Measurements from ENCODE around the gene NBEA. TPM values are rescaled to one million over a fixed set of nuclear protein-coding genes. Genes with fewer than 3 reads are reported as not detected.
"Not testable (repeated sequence)": the region's sequence is repeated elsewhere in the genome, so short reads cannot be mapped to it uniquely, and the experiment has no call there.

The NBEA gene
- total RNA-seq, 1 experiment from 2014 or later, result 4.1 TPM

DNA sequence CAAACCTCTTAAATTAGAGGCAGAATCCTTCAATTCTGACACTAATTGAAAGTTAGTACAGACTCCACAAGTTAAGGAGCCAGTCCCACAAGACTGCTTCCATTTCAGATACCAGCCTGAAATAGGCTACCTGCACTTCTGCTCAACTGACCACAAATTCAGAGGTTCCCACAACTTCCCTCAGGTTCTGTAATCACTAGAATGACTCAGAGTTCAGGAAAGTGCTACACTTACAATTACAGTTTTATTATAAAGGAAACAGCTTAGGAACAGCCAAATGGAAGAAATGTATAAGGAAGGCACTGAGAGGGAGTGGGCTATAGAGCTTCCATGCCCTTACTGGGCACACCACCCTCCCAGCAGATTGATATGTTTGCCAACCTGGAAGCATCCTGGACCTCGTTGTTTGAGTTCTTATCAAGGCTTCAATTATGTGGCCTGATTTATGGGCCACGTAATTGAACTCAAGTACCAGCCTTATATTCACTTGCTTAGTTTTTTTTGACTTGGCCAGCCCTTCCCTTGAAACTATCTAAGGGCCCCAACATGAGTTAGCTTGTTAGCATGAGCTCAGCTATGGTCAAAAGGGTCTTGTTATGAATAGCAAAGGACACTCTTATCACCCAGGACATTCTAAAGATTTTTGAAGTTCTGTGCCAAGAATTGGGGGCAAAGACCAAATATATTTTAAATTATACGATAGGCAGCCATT lies 25.9 kb downstream of the NBEA start (continued):
- TF ChIP-seq, protein P1, sequence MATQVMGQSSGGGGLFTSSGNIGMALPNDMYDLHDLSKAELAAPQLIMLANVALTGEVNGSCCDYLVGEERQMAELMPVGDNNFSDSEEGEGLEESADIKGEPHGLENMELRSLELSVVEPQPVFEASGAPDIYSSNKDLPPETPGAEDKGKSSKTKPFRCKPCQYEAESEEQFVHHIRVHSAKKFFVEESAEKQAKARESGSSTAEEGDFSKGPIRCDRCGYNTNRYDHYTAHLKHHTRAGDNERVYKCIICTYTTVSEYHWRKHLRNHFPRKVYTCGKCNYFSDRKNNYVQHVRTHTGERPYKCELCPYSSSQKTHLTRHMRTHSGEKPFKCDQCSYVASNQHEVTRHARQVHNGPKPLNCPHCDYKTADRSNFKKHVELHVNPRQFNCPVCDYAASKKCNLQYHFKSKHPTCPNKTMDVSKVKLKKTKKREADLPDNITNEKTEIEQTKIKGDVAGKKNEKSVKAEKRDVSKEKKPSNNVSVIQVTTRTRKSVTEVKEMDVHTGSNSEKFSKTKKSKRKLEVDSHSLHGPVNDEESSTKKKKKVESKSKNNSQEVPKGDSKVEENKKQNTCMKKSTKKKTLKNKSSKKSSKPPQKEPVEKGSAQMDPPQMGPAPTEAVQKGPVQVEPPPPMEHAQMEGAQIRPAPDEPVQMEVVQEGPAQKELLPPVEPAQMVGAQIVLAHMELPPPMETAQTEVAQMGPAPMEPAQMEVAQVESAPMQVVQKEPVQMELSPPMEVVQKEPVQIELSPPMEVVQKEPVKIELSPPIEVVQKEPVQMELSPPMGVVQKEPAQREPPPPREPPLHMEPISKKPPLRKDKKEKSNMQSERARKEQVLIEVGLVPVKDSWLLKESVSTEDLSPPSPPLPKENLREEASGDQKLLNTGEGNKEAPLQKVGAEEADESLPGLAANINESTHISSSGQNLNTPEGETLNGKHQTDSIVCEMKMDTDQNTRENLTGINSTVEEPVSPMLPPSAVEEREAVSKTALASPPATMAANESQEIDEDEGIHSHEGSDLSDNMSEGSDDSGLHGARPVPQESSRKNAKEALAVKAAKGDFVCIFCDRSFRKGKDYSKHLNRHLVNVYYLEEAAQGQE (IDR thresholded peaks at IDR 0.05; ENCODE audit: low read depth), result no peak
- TF ChIP-seq TCF7L2 (IDR thresholded peaks at IDR 0.05; ENCODE audit: borderline replicate concordance, extremely low read depth, insufficient read depth, insufficient read length) (no peak), ZBTB33 (IDR thresholded peaks at IDR 0.05; ENCODE audit: extremely low read depth, insufficient replicate concordance, low read length) (no peak), ELF1 (IDR thresholded peaks at IDR 0.05; ENCODE audit: borderline replicate concordance, low read depth) (no peak), SRF (IDR thresholded peaks at IDR 0.05; ENCODE audit: low read depth) (no peak), ZFX (IDR thresholded peaks at IDR 0.05) (no peak)
- TF ChIP-seq, protein P2, sequence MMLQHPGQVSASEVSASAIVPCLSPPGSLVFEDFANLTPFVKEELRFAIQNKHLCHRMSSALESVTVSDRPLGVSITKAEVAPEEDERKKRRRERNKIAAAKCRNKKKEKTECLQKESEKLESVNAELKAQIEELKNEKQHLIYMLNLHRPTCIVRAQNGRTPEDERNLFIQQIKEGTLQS (IDR thresholded peaks at IDR 0.05), result no peak

DNA sequence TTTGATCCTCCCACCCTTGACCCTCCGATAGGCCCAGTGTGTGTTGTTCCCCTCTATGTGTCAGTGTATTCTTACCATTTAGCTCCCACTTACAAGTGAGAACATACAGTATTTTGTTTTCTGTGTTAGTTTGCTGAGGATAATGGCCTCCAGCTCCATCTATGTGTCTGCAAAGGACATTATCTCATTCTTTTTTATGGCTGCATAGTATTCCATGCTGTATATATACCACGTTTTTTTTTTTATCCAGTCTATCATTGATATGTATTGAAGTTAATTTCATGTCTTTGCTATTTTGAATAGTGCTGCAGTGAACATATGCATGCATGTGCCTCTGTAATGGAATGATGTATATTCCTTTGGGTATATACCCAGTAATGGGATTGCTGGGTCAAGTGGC lies 27.5 kb downstream of the NBEA start:
- H3K4me3 ChIP-seq (replicated peaks in 1 of 2; ENCODE audit: low read depth in 1 of 2, low read length in 2 of 2); H3K36me3 ChIP-seq (ENCODE audit: control insufficient read depth in 1 of 2, insufficient read depth in 2 of 2, low read length in 2 of 2); H3K9ac ChIP-seq (ENCODE audit: low read length); intact Hi-C loops (cut with micrococcal nuclease); H2AFZ ChIP-seq (ENCODE audit: low read depth, low read length, poor library complexity, severe bottlenecking); H3K4me2 ChIP-seq (ENCODE audit: low read length); H3K27ac ChIP-seq (ENCODE audit: low read depth, low read length); H4K20me1 ChIP-seq (ENCODE audit: insufficient read depth); POLR2A ChIA-PET; H3K9me2 ChIP-seq (ENCODE audit: insufficient read depth); ATAC-seq; DNase-seq (ENCODE audit: low read depth, low spot score); H3K79me2 ChIP-seq (ENCODE audit: insufficient read depth, low read length); CTCF ChIA-PET; H3K27me3 ChIP-seq (ENCODE audit: insufficient read depth, low read length); BruUV-seq (replicated peaks); RAD21 ChIA-PET (ENCODE audit: low non-redundant PET in 1 of 2, low total read pairs in 2 of 2, uncharacterized antibody in 2 of 2, unreplicated experiment in 2 of 2); H3K9me3 ChIP-seq (ENCODE audit: control insufficient read depth in 1 of 2, insufficient read depth in 1 of 2, low read depth in 1 of 2, low read length in 2 of 2): not testable (repeated sequence)
- H3K4me1 ChIP-seq (ENCODE audit: control insufficient read depth in 1 of 2, insufficient read depth in 2 of 2, low read length in 2 of 2), result peaks cover 0 to 10% of the 10 kb centered on the region in 2 experiments; a peak in 2 of 4 replicates
